CD14-positive monocyte (primary cell): Measurements from ENCODE around the gene RBM43. TPM values are rescaled to one million over a fixed set of nuclear protein-coding genes. Genes with fewer than 3 reads are reported as not detected.

Experiments used
- DNase-seq, 3 donors: peaks; one replicate each; pipeline ENCODE4 v3.0.0-alpha.2; 2011 to 2022
- H2AFZ ChIP-seq: 2 replicates; pipeline ENCODE4 v1.6.0; 2012; ENCODE audit warnings: mild to moderate bottlenecking, low read depth, low read length, inconsistent platforms; ENCODE audit not compliant: insufficient read depth, poor library complexity, severe bottlenecking
- H3K27ac ChIP-seq, 2 donors: 1 replicate in 1 of 2; 2 replicates in 1 of 2; pipeline ENCODE4 v1.5.1; 2012 to 2013; ENCODE audit warnings: low read length in 2 of 2, control low read depth in 1 of 2, inconsistent platforms in 1 of 2, low read depth in 1 of 2, mild to moderate bottlenecking in 1 of 2
- H3K27me3 ChIP-seq, 2 donors: one replicate each; pipeline versions ENCODE4 v1.6.0 to v1.6.1; 2011 to 2013; ENCODE audit warnings: low read length in 2 of 2; ENCODE audit not compliant: control insufficient read depth in 2 of 2, insufficient read depth in 2 of 2
- H3K36me3 ChIP-seq, 2 donors: replicated peaks in 1 of 2; 1 replicate in 1 of 2; 2 replicates in 1 of 2; pipeline versions ENCODE4 v1.5.1 to v1.6.1; 2012 to 2013; ENCODE audit warnings: low read length in 2 of 2, control low read depth in 1 of 2, inconsistent platforms in 1 of 2, mild to moderate bottlenecking in 1 of 2; ENCODE audit not compliant: insufficient read depth in 2 of 2, control insufficient read depth in 1 of 2
- H3K4me1 ChIP-seq, 2 donors: 1 replicate in 1 of 2; 2 replicates in 1 of 2; pipeline versions ENCODE4 v1.5.1 to v1.6.1; 2012 to 2013; ENCODE audit warnings: low read length in 2 of 2, control low read depth in 1 of 2, inconsistent platforms in 1 of 2, mild to moderate bottlenecking in 1 of 2, moderate library complexity in 1 of 2; ENCODE audit not compliant: insufficient read depth in 2 of 2, control insufficient read depth in 1 of 2
- H3K4me2 ChIP-seq: replicated peaks from 2 replicates; pipeline ENCODE3; 2012; ENCODE audit warnings: low read length, moderate library complexity, mild to moderate bottlenecking; ENCODE audit not compliant: poor library complexity, severe bottlenecking; ENCODE audit errors: extremely low read depth
- H3K4me3 ChIP-seq, 3 experiments: fragments of 200-600 bp in 1 of 3; sonication (generic) in 1 of 3; replicated peaks in 1 of 3; 1 replicate in 2 of 3; 2 replicates in 1 of 3; pipeline ENCODE4 v1.5.1; 2011 to 2013; ENCODE audit warnings: low read length in 3 of 3, mild to moderate bottlenecking in 3 of 3, control low read depth in 2 of 3, low read depth in 2 of 3, inconsistent platforms in 1 of 3, moderate library complexity in 1 of 3
- H3K79me2 ChIP-seq: 2 replicates; pipeline ENCODE4 v1.6.0; 2012; ENCODE audit warnings: mild to moderate bottlenecking, control low read depth, inconsistent platforms, low read length, moderate library complexity; ENCODE audit not compliant: insufficient read depth
- H3K9ac ChIP-seq: 2 replicates; pipeline ENCODE4 v1.6.0; 2017; ENCODE audit warnings: low read length, mild to moderate bottlenecking; ENCODE audit not compliant: insufficient read depth, poor library complexity, severe bottlenecking
- H3K9me3 ChIP-seq, 2 donors: replicated peaks in 1 of 2; 1 replicate in 1 of 2; 2 replicates in 1 of 2; pipeline versions ENCODE4 v1.5.1 to v1.6.1; 2012 to 2013; ENCODE audit warnings: low read length in 2 of 2, control low read depth in 1 of 2; ENCODE audit not compliant: control insufficient read depth in 1 of 2, insufficient read depth in 1 of 2
- H4K20me1 ChIP-seq: 2 replicates; pipeline ENCODE4 v1.6.0; 2012; ENCODE audit warnings: mild to moderate bottlenecking, low read length, control low read depth, moderate library complexity; ENCODE audit not compliant: insufficient read depth
- H3K27ac Mint-ChIP-seq, 7 donors: one replicate each; pipeline ENCODE4 v1.8.0; 2020; ENCODE audit warnings: mild to moderate bottlenecking in 7 of 7, mixed read lengths in 7 of 7, moderate library complexity in 6 of 7, inconsistent platforms in 2 of 7
- H3K27me3 Mint-ChIP-seq, 3 donors: one replicate each; pipeline ENCODE4 v1.8.0; 2021 to 2022; ENCODE audit warnings: low read depth in 3 of 3, mild to moderate bottlenecking in 3 of 3, mixed read lengths in 3 of 3, moderate library complexity in 3 of 3, inconsistent platforms in 1 of 3
- H3K36me3 Mint-ChIP-seq, 2 donors: one replicate each; pipeline ENCODE4 v1.8.0; 2020; ENCODE audit warnings: mixed read lengths in 2 of 2, inconsistent platforms in 1 of 2, mild to moderate bottlenecking in 1 of 2
- H3K4me1 Mint-ChIP-seq: one replicate; pipeline ENCODE4 v1.8.0; 2020; ENCODE audit warnings: mild to moderate bottlenecking, mixed read lengths
- H3K4me3 Mint-ChIP-seq, 2 donors: one replicate each; pipeline ENCODE4 v1.8.0; 2020; ENCODE audit warnings: mild to moderate bottlenecking in 2 of 2, mixed read lengths in 2 of 2, moderate library complexity in 1 of 2
- H3K9me3 Mint-ChIP-seq, 7 donors: one replicate each; pipeline ENCODE4 v1.8.0; 2020 to 2022; ENCODE audit warnings: mixed read lengths in 7 of 7, mild to moderate bottlenecking in 6 of 7, moderate library complexity in 6 of 7, inconsistent platforms in 2 of 7
- CTCF ChIP-seq: fragments of 200-600 bp; IDR thresholded peaks from one replicate; pipeline ENCODE4 v1.8.0; 2022; ENCODE audit warnings: antibody characterized with exemption, mild to moderate bottlenecking
- WGBS: methylation state at CpG from one replicate; pipeline ENCODE4 v1.1.5; 2013; ENCODE audit warnings: missing lambda C conversion rate; ENCODE audit not compliant: insufficient coverage; 5-methylcytosine and 5-hydroxymethylcytosine counted together
- intact Hi-C, 2 donors: fragments of 100-400 bp; cut with micrococcal nuclease; formaldehyde crosslinking; loops; one replicate each; pipeline versions ENCODE4 v1.15.0 to v1.15.1; 2023
- polyA plus RNA-seq, 3 donors: library from polyadenylated mRNA; depleted of rRNA in 1 of 3; unstranded in 2 of 3; stranded (reverse) in 1 of 3; fragments of 300-500 nt in 2 of 3; fragments of >200 nt in 1 of 3; fragmentation: Illumina TruSeq in 2 of 3; gene quantifications; 1 replicate in 2 of 3; 2 replicates in 1 of 3; pipeline ENCODE4 v1.2.3, GENCODE V29; 2012 to 2021

The RBM43 gene
- polyA plus RNA-seq, 3 donors, result 0.24 to 2.6 (median 0.38) TPM

DNA sequence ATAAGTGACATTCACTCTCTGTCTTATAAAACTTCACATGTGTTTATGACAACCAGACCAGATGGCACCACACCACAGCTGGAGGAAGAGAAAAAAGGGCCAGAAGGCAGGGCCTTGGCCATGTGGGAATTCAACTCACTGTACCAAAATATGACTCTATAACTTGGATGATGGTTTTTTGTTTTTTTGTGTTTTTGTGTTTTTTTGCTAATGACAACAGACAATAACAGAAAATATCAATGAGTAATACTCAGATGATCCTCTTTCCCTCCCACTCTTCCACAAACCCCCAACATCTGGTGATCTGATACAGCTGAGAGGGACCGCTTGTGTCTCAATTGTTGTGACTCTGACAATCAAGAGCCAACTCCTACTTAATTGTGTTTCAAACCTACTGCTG, 15.4 kb upstream of the RBM43 start:
- Histone ChIP-seq H3K4me3 (no peak overlapping the region), H4K20me1 (peaks cover 28% of the 10 kb centered on the region), H3K4me1 (no peaks in the 10 kb centered on the region), H3K27me3 (no peaks in the 10 kb centered on the region), H2AFZ (no peak overlapping the region), H3K36me3 (peaks cover 88 to 99% of the 10 kb centered on the region in 2 donors), H3K4me2 (no peak overlapping the region), H3K27ac (no peak overlapping the region), H3K79me2 (peaks cover 10% of the 10 kb centered on the region), H3K9me3 (no peaks in the 10 kb centered on the region), H3K9ac (no peak overlapping the region)
- H3K27me3 Mint-ChIP-seq, result no peaks in the 10 kb centered on the region
- TF ChIP-seq CTCF, result no peak
- H3K36me3 Mint-ChIP-seq, result peaks cover 81 to 96% of the 10 kb centered on the region in 2 donors
- no peak overlapping the region for H3K27ac Mint-ChIP-seq
- H3K9me3 Mint-ChIP-seq, result no peaks in the 10 kb centered on the region
- DNase-seq, result no peak
- H3K4me1 Mint-ChIP-seq, result no peaks in the 10 kb centered on the region
- intact Hi-C loops, result loop anchor here in 1 of 2 donors (10.0 kb wide), 1 partner anchor 168 kb away; no protein-coding TSS in a partner anchor
- no peak overlapping the region for H3K4me3 Mint-ChIP-seq
- 100% methylated on average over 1 of the region's 1 CpG for WGBS

- Histone ChIP-seq H3K4me1 (no peaks in the 10 kb centered on the region), H3K36me3 (peaks cover 84 to 99% of the 10 kb centered on the region in 2 donors), H3K27me3 (no peaks in the 10 kb centered on the region), H3K79me2 (peaks cover 3% of the 10 kb centered on the region), H3K9me3 (no peaks in the 10 kb centered on the region), H4K20me1 (peaks cover 26% of the 10 kb centered on the region), H3K27ac (no peak overlapping the region), H3K4me2 (no peak overlapping the region), H2AFZ (no peak overlapping the region), H3K9ac (no peak overlapping the region), H3K4me3 (no peak overlapping the region)
- H3K4me3 Mint-ChIP-seq, result no peak overlapping the region
- no peak for DNase-seq
- 98% methylated on average over 6 of the region's 7 CpGs for WGBS
- no peak overlapping the region for H3K27ac Mint-ChIP-seq
- no peaks in the 10 kb centered on the region for H3K4me1 Mint-ChIP-seq
- H3K9me3 Mint-ChIP-seq, result no peaks in the 10 kb centered on the region
- peaks cover 81 to 97% of the 10 kb centered on the region in 2 donors for H3K36me3 Mint-ChIP-seq
- TF ChIP-seq CTCF, result no peak
- intact Hi-C loops, result loop anchor here in 1 of 2 donors (10.0 kb wide), 1 partner anchor 170 kb away; no protein-coding TSS in a partner anchor
- H3K27me3 Mint-ChIP-seq, result no peaks in the 10 kb centered on the region
Measured at GRCh38 chr2:151275291-151275690, 13.6 kb upstream of the RBM43 start.
